ENCODE results near the gene EVPL.

The EVPL gene

GRCh38 chr17:76074390-76075363 is 47.6 kb upstream of the EVPL start, which contains the start of gene GALR2 (continued):
- TF ChIP-seq ZNF585B (tag by site-specific recombination; IDR thresholded peaks at IDR 0.05), result no peak

- ChIA-PET POLR2A (interaction anchor here (0.5 to 2.4 kb wide), 16 partner anchors 9 to 207 kb away, joined by 3 to 15 read pairs (median 4); partner anchors contain the start of genes ACOX1, EXOC7 and TEN1), CTCF (interaction anchor here (0.5 to 3.3 kb wide), 4 partner anchors 11 to 236 kb away, joined by 3 to 19 read pairs (median 4); partner anchors contain the start of gene QRICH2)
- Histone ChIP-seq H3K9me3 (ENCODE audit: control insufficient read depth, insufficient read depth, low read depth, low read length) (no peaks in the 10 kb centered on the region), H3K4me3 (ENCODE audit: low read depth, low read length) (peak within 1 kb of the TSS; percentile 93), H3K27ac (ENCODE audit: extremely low read depth, low read depth, low read length) (peak within 1 kb of the TSS; percentile 83), H3K36me3 (ENCODE audit: control insufficient read depth in 2 of 2, insufficient read depth in 1 of 2, low read length in 2 of 2) (peaks cover 25 to 30% of the 10 kb centered on the region in 2 experiments), H3K4me1 (ENCODE audit: control insufficient read depth, insufficient read depth, low read length) (peaks cover 11% of the 10 kb centered on the region)
- TF ChIP-seq ZNF155 (tag by site-specific recombination; IDR thresholded peaks at IDR 0.05), result no peak
- no peak for TF ChIP-seq GLI2 (tag by site-specific recombination; IDR thresholded peaks at IDR 0.05; ENCODE audit: borderline replicate concordance, low read depth)
- no peak for TF ChIP-seq ZNF341 (tag by site-specific recombination; IDR thresholded peaks at IDR 0.05; ENCODE audit: low read depth)
- TF ChIP-seq SETDB1 (IDR thresholded peaks at IDR 0.05; ENCODE audit: insufficient read length, low read length), result no peak
- no peak for TF ChIP-seq ZNF701 (tag by site-specific recombination; IDR thresholded peaks at IDR 0.05)
- no peak for TF ChIP-seq RBAK (tag by site-specific recombination; IDR thresholded peaks at IDR 0.05)
- 0 out of 2 replicates have a peak, but pooled peaks have one; percentile 19 for TF ChIP-seq ZNF146 (tag by site-specific recombination; IDR thresholded peaks at IDR 0.05)
- no peak for TF ChIP-seq ZNF843 (tag by site-specific recombination; IDR thresholded peaks at IDR 0.05)
- no peak for TF ChIP-seq ZNF292 (tag by site-specific recombination; IDR thresholded peaks at IDR 0.05; ENCODE audit: borderline replicate concordance, low read depth)
- TF ChIP-seq ZNF610 (tag by site-specific recombination; IDR thresholded peaks at IDR 0.05; ENCODE audit: borderline replicate concordance), result no peak
- no peak for TF ChIP-seq ZNF362 (tag by site-specific recombination; IDR thresholded peaks at IDR 0.05)
- TF ChIP-seq, protein P1, sequence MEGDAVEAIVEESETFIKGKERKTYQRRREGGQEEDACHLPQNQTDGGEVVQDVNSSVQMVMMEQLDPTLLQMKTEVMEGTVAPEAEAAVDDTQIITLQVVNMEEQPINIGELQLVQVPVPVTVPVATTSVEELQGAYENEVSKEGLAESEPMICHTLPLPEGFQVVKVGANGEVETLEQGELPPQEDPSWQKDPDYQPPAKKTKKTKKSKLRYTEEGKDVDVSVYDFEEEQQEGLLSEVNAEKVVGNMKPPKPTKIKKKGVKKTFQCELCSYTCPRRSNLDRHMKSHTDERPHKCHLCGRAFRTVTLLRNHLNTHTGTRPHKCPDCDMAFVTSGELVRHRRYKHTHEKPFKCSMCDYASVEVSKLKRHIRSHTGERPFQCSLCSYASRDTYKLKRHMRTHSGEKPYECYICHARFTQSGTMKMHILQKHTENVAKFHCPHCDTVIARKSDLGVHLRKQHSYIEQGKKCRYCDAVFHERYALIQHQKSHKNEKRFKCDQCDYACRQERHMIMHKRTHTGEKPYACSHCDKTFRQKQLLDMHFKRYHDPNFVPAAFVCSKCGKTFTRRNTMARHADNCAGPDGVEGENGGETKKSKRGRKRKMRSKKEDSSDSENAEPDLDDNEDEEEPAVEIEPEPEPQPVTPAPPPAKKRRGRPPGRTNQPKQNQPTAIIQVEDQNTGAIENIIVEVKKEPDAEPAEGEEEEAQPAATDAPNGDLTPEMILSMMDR (tag by site-specific recombination; IDR thresholded peaks at IDR 0.05), result no peak
- TF ChIP-seq SALL2 (tag by site-specific recombination; IDR thresholded peaks at IDR 0.05; ENCODE audit: borderline replicate concordance), result no peak
- peak; percentile 47; the same call in 1 of the 2 replicates for TF ChIP-seq WT1 (tag by site-specific recombination; IDR thresholded peaks at IDR 0.05)
- TF ChIP-seq ZNF513 (tag by site-specific recombination; IDR thresholded peaks at IDR 0.05), result no peak
- TF ChIP-seq ZNF302 (tag by site-specific recombination; IDR thresholded peaks at IDR 0.05; ENCODE audit: low read depth), result no peak
- TF ChIP-seq, protein P2, sequence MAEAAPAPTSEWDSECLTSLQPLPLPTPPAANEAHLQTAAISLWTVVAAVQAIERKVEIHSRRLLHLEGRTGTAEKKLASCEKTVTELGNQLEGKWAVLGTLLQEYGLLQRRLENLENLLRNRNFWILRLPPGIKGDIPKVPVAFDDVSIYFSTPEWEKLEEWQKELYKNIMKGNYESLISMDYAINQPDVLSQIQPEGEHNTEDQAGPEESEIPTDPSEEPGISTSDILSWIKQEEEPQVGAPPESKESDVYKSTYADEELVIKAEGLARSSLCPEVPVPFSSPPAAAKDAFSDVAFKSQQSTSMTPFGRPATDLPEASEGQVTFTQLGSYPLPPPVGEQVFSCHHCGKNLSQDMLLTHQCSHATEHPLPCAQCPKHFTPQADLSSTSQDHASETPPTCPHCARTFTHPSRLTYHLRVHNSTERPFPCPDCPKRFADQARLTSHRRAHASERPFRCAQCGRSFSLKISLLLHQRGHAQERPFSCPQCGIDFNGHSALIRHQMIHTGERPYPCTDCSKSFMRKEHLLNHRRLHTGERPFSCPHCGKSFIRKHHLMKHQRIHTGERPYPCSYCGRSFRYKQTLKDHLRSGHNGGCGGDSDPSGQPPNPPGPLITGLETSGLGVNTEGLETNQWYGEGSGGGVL (tag by site-specific recombination; IDR thresholded peaks at IDR 0.05), result peak; percentile 70; the same call in 1 of the 2 replicates
- TF ChIP-seq ZBTB11 (tag by site-specific recombination; conservative IDR thresholded peaks at IDR 0.05; ENCODE audit: low read depth), result peak; percentile 40; the same call in 1 of the 2 replicates
- TF ChIP-seq ZFHX2 (tag by site-specific recombination; conservative IDR thresholded peaks at IDR 0.05), result peak; percentile 79
- no peak for TF ChIP-seq ZNF133 (tag by site-specific recombination; IDR thresholded peaks at IDR 0.05)
- no peak for TF ChIP-seq ZSCAN23 (tag by site-specific recombination; IDR thresholded peaks at IDR 0.05)
- TF ChIP-seq KLF1 (tag by site-specific recombination; IDR thresholded peaks at IDR 0.05), result peak; percentile 58
Measured at GRCh38 chr17:76072148-76072858, 45.2 kb upstream of the EVPL start, which contains the start of gene SRP68. TSS of gene SRP68 (minus strand) at chr17:76072517. CDS start at chr17:76072491, 26 bp downstream.

Measured in HEK293 (cell line).